NCI-H1092 treated with DMSO at 0.1 percent for 48 hours (cell line): ENCODE measurements around the gene HNRNPLL.
"Not testable (repeated sequence)": the region's sequence is repeated elsewhere in the genome, so short reads cannot be mapped to it uniquely, and the experiment has no call there.

Experiments used
- DNase-seq: peaks from one replicate; lab custom pipeline; 2025; lab: John Stamatoyannopoulos, UW

Gene HNRNPLL

GRCh38 chr2:38619458-38620164 lies 16.9 kb upstream of the HNRNPLL start:
- no peak for DNase-seq

GRCh38 chr2:38617301-38617700 lies 14.6 kb upstream of the HNRNPLL start:
- no peak for DNase-seq

GRCh38 chr2:38615237-38615636 lies 12.5 kb upstream of the HNRNPLL start:
- no peak for DNase-seq

- DNase-seq, result no peak
These were observed 11.1 kb upstream of the HNRNPLL start for GRCh38 chr2:38613849-38614213.

GRCh38 chr2:38613126-38613848 lies 10.6 kb upstream of the HNRNPLL start:
- no peak for DNase-seq

GRCh38 chr2:38610851-38611801 lies 8.4 kb upstream of the HNRNPLL start:
- DNase-seq, result no peak

- not testable (repeated sequence) for DNase-seq
These were observed 6.5 kb upstream of the HNRNPLL start for GRCh38 chr2:38609246-38609645.

- no peak for DNase-seq
These were observed 6.0 kb upstream of the HNRNPLL start for GRCh38 chr2:38608755-38609154.

GRCh38 chr2:38605298-38605830 lies 2.6 kb upstream of the HNRNPLL start:
- no peak for DNase-seq

GRCh38 chr2:38603402-38604290 lies 918 bp upstream of the HNRNPLL start:
- DNase-seq, result peak; percentile 76

GRCh38 chr2:38602136-38602731 lies 494 bp downstream of the HNRNPLL start:
- DNase-seq, result peak; percentile 67

GRCh38 chr2:38601463-38602135 lies 1.1 kb downstream of the HNRNPLL start:
- DNase-seq, result no peak

GRCh38 chr2:38600921-38601455 lies 1.7 kb downstream of the HNRNPLL start:
- DNase-seq, result no peak

GRCh38 chr2:38600242-38600891 lies 2.4 kb downstream of the HNRNPLL start:
- DNase-seq, result no peak

GRCh38 chr2:38599706-38600105 lies 3.0 kb downstream of the HNRNPLL start:
- no peak for DNase-seq

- DNase-seq, result no peak
These were observed 3.8 kb downstream of the HNRNPLL start for GRCh38 chr2:38598991-38599295.

GRCh38 chr2:38598200-38598990 lies 4.3 kb downstream of the HNRNPLL start:
- DNase-seq, result no peak

GRCh38 chr2:38597115-38597514 lies 5.6 kb downstream of the HNRNPLL start:
- DNase-seq, result no peak

- DNase-seq, result no peak
These were observed 6.5 kb downstream of the HNRNPLL start for GRCh38 chr2:38596229-38596628.
